GM19468 (cell line): ENCODE data around the gene TMEM98.
"Not testable (repeated sequence)": the region's sequence is repeated elsewhere in the genome, so short reads cannot be mapped to it uniquely, and the experiment has no call there.

ENCODE experiments used
- ATAC-seq: cut with Tn5 transposase; IDR thresholded peaks from one replicate; pipeline ENCODE4 v1.9.1; 2021; ENCODE audit warnings: mild to moderate bottlenecking, moderate library complexity, moderate number of reproducible peaks; ENCODE audit not compliant: unreplicated experiment; ENCODE audit errors: extremely low read depth

Gene TMEM98

GRCh38 chr17:32927724-32928585 lies at the start of gene TMEM98:
Gene TMEM98 (plus strand): TSS chr17:32928153. CDS start chr17:32931529, 3,376 bp downstream.
- no peak for ATAC-seq

- ATAC-seq: no peak
These were observed 49.7 kb upstream of the TMEM98 start for GRCh38 chr17:32878211-32878610.

- ATAC-seq: no peak
These were observed 48.8 kb upstream of the TMEM98 start for GRCh38 chr17:32879134-32879533.

- ATAC-seq: no peak
These were observed 47.1 kb upstream of the TMEM98 start for GRCh38 chr17:32880671-32881453.

- ATAC-seq: no peak
These were observed 45.9 kb upstream of the TMEM98 start for GRCh38 chr17:32882029-32882428.

GRCh38 chr17:32882734-32883133 lies 45.2 kb upstream of the TMEM98 start:
- ATAC-seq: no peak

- ATAC-seq: not testable (repeated sequence)
These were observed 41.0 kb upstream of the TMEM98 start for GRCh38 chr17:32886951-32887350.

- ATAC-seq: not testable (repeated sequence)
These were observed 40.5 kb upstream of the TMEM98 start for GRCh38 chr17:32887410-32887809.

- no peak for ATAC-seq
These were observed 33.7 kb upstream of the TMEM98 start for GRCh38 chr17:32894245-32894644.

GRCh38 chr17:32896647-32897258 lies 31.2 kb upstream of the TMEM98 start:
- ATAC-seq: no peak

- ATAC-seq: no peak
These were observed 28.5 kb upstream of the TMEM98 start for GRCh38 chr17:32899236-32900013.

GRCh38 chr17:32901743-32902142 lies 26.2 kb upstream of the TMEM98 start:
- ATAC-seq: no peak

- ATAC-seq: no peak
These were observed 23.9 kb upstream of the TMEM98 start for GRCh38 chr17:32903774-32904673.

GRCh38 chr17:32904891-32905290 lies 23.1 kb upstream of the TMEM98 start:
- ATAC-seq: no peak

- no peak for ATAC-seq
These were observed 20.4 kb upstream of the TMEM98 start for GRCh38 chr17:32907583-32907982.

- no peak for ATAC-seq
These were observed 18.1 kb upstream of the TMEM98 start for GRCh38 chr17:32909787-32910369.

GRCh38 chr17:32910769-32911168 lies 17.2 kb upstream of the TMEM98 start:
- no peak for ATAC-seq

GRCh38 chr17:32912218-32912897 lies 15.6 kb upstream of the TMEM98 start:
- ATAC-seq: no peak
